K562 (cell line): Measurements from ENCODE around the gene GLRX5. TPM values are rescaled to one million over a fixed set of nuclear protein-coding genes. Genes with fewer than 3 reads are reported as not detected.

Source experiments
- CHD1 ChIP-seq: fragments of 200-600 bp; sonication (generic); IDR thresholded peaks from one replicate; pipeline ENCODE4 v1.6.1; 2012; ENCODE audit warnings: mild to moderate bottlenecking, moderate library complexity, low read length, inconsistent platforms
- CTBP1 ChIP-seq: fragments of 450-650 bp; IDR thresholded peaks from 2 replicates; pipeline ENCODE4 v1.6.1; 2016; ENCODE audit warnings: borderline replicate concordance
- EP400 ChIP-seq: fragments of 450-650 bp; IDR thresholded peaks from 2 replicates; pipeline ENCODE4 v1.6.1; 2017; ENCODE audit warnings: antibody characterized with exemption, mild to moderate bottlenecking, moderate library complexity
- FOXJ3 ChIP-seq: sonication (generic); formaldehyde crosslinking; IDR thresholded peaks from 2 replicates; pipeline ENCODE4 v1.4.0; 2020; ENCODE audit warnings: mild to moderate bottlenecking, missing genetic modification reagents
- HOMEZ ChIP-seq: fragments of 250-450 bp; sonication (Bioruptor Pico); IDR thresholded peaks from 2 replicates; pipeline ENCODE4 v1.4.0; 2020; ENCODE audit warnings: mild to moderate bottlenecking, moderate library complexity
- HOXB6 ChIP-seq: fragments of 250-450 bp; sonication (Bioruptor Pico); IDR thresholded peaks from 2 replicates; pipeline ENCODE4 v1.5.1; 2022; ENCODE audit warnings: mild to moderate bottlenecking, borderline replicate concordance
- KDM1A ChIP-seq, 2 experiments: fragments of 450-650 bp; IDR thresholded peaks; 2 replicates each; pipeline ENCODE4 v1.6.1; 2016; ENCODE audit warnings: mild to moderate bottlenecking in 2 of 2
- KLF6 ChIP-seq: fragments of 250-450 bp; sonication (Bioruptor Pico); IDR thresholded peaks from 2 replicates; pipeline ENCODE4 v1.4.0; 2020; ENCODE audit warnings: mild to moderate bottlenecking, moderate library complexity, borderline replicate concordance
- MEF2A ChIP-seq: IDR thresholded peaks from 2 replicates; pipeline ENCODE4 v1.6.1; 2011; ENCODE audit warnings: low read depth, mild to moderate bottlenecking, low read length, moderate library complexity; ENCODE audit not compliant: control insufficient read depth
- MIER1 ChIP-seq: fragments of 450-650 bp; IDR thresholded peaks from 2 replicates; pipeline ENCODE4 v1.6.1; 2016; ENCODE audit warnings: antibody characterized with exemption, mild to moderate bottlenecking, low read depth
- NFE2 ChIP-seq: IDR thresholded peaks from 2 replicates; pipeline ENCODE4 v1.6.1; 2014; ENCODE audit warnings: antibody characterized with exemption, low read depth
- TCF3 ChIP-seq: sonication (generic); formaldehyde crosslinking; IDR thresholded peaks from 2 replicates; pipeline ENCODE4 v1.4.0; 2020; ENCODE audit warnings: mild to moderate bottlenecking, missing genetic modification reagents
- ZFPM2 ChIP-seq: fragments of 250-450 bp; sonication (Bioruptor Pico); IDR thresholded peaks from 2 replicates; pipeline ENCODE4 v1.5.1; 2022; ENCODE audit warnings: mild to moderate bottlenecking
- polyA plus RNA-seq, 8 experiments: library from polyadenylated mRNA; depleted of rRNA in 4 of 8; stranded (reverse) in 5 of 8; unstranded in 3 of 8; fragments of >200 nt; fragmentation: Nextera tagmentation in 2 of 8; fragmentation: Illumina TruSeq in 1 of 8; extraction: Ambion mirVana in 2 of 8; extraction: Trizol in 1 of 8; gene quantifications; 2 replicates each; pipeline versions ENCODE4 v1.2.1 to v1.2.3, GENCODE V29; 2011 to 2014; ENCODE audit warnings: inconsistent platforms in 1 of 8, missing spikeins in 1 of 8
- total RNA-seq, 7 experiments: library from RNA; depleted of rRNA in 6 of 7; stranded (reverse); fragments of >200 nt in 6 of 7; fragmentation: Illumina TruSeq in 2 of 7; extraction: Trizol in 2 of 7; gene quantifications; 2 replicates each; pipeline versions ENCODE4 v1.2.1 to v1.2.3, GENCODE V29; 2011 to 2021; ENCODE audit warnings: low replicate concordance in 1 of 7
- TF ChIP-seq, protein P1 (sequence below): fragments of 450-650 bp; IDR thresholded peaks from 2 replicates; pipeline ENCODE4 v1.6.1; 2016; ENCODE audit warnings: mild to moderate bottlenecking, moderate library complexity
- TF ChIP-seq, protein P2 (sequence below): fragments of 450-650 bp; IDR thresholded peaks from 2 replicates; pipeline ENCODE4 v1.6.1; 2016; ENCODE audit warnings: borderline replicate concordance

Gene GLRX5
- total and polyA plus RNA-seq, 9 of the 15 experiments (the other 6 are each of a cell fraction or from before 2014, with no cell fraction given), result 16.7 to 96.8 (median 66.8) TPM

GRCh38 chr14:95533391-95533821 is 1.4 kb upstream of the GLRX5 start (continued):
- TF ChIP-seq, protein P1, sequence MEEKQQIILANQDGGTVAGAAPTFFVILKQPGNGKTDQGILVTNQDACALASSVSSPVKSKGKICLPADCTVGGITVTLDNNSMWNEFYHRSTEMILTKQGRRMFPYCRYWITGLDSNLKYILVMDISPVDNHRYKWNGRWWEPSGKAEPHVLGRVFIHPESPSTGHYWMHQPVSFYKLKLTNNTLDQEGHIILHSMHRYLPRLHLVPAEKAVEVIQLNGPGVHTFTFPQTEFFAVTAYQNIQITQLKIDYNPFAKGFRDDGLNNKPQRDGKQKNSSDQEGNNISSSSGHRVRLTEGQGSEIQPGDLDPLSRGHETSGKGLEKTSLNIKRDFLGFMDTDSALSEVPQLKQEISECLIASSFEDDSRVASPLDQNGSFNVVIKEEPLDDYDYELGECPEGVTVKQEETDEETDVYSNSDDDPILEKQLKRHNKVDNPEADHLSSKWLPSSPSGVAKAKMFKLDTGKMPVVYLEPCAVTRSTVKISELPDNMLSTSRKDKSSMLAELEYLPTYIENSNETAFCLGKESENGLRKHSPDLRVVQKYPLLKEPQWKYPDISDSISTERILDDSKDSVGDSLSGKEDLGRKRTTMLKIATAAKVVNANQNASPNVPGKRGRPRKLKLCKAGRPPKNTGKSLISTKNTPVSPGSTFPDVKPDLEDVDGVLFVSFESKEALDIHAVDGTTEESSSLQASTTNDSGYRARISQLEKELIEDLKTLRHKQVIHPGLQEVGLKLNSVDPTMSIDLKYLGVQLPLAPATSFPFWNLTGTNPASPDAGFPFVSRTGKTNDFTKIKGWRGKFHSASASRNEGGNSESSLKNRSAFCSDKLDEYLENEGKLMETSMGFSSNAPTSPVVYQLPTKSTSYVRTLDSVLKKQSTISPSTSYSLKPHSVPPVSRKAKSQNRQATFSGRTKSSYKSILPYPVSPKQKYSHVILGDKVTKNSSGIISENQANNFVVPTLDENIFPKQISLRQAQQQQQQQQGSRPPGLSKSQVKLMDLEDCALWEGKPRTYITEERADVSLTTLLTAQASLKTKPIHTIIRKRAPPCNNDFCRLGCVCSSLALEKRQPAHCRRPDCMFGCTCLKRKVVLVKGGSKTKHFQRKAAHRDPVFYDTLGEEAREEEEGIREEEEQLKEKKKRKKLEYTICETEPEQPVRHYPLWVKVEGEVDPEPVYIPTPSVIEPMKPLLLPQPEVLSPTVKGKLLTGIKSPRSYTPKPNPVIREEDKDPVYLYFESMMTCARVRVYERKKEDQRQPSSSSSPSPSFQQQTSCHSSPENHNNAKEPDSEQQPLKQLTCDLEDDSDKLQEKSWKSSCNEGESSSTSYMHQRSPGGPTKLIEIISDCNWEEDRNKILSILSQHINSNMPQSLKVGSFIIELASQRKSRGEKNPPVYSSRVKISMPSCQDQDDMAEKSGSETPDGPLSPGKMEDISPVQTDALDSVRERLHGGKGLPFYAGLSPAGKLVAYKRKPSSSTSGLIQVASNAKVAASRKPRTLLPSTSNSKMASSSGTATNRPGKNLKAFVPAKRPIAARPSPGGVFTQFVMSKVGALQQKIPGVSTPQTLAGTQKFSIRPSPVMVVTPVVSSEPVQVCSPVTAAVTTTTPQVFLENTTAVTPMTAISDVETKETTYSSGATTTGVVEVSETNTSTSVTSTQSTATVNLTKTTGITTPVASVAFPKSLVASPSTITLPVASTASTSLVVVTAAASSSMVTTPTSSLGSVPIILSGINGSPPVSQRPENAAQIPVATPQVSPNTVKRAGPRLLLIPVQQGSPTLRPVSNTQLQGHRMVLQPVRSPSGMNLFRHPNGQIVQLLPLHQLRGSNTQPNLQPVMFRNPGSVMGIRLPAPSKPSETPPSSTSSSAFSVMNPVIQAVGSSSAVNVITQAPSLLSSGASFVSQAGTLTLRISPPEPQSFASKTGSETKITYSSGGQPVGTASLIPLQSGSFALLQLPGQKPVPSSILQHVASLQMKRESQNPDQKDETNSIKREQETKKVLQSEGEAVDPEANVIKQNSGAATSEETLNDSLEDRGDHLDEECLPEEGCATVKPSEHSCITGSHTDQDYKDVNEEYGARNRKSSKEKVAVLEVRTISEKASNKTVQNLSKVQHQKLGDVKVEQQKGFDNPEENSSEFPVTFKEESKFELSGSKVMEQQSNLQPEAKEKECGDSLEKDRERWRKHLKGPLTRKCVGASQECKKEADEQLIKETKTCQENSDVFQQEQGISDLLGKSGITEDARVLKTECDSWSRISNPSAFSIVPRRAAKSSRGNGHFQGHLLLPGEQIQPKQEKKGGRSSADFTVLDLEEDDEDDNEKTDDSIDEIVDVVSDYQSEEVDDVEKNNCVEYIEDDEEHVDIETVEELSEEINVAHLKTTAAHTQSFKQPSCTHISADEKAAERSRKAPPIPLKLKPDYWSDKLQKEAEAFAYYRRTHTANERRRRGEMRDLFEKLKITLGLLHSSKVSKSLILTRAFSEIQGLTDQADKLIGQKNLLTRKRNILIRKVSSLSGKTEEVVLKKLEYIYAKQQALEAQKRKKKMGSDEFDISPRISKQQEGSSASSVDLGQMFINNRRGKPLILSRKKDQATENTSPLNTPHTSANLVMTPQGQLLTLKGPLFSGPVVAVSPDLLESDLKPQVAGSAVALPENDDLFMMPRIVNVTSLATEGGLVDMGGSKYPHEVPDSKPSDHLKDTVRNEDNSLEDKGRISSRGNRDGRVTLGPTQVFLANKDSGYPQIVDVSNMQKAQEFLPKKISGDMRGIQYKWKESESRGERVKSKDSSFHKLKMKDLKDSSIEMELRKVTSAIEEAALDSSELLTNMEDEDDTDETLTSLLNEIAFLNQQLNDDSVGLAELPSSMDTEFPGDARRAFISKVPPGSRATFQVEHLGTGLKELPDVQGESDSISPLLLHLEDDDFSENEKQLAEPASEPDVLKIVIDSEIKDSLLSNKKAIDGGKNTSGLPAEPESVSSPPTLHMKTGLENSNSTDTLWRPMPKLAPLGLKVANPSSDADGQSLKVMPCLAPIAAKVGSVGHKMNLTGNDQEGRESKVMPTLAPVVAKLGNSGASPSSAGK, result peak; percentile 8; the same call in 1 of the 2 replicates
- TF ChIP-seq MEF2A (no peak), TCF3 (peak; percentile 42; the same call in 1 of the 2 replicates), ZFPM2 (no peak), KLF6 (no peak), EP400 (no peak), HOXB6 (no peak), HOMEZ (CRISPR knock-in tag) (no peak), CTBP1 (no peak), CHD1 (no peak), MIER1 (no peak), NFE2 (0 out of 2 replicates have a peak, but pooled peaks have one; percentile 18), FOXJ3 (no peak), KDM1A (IDR thresholded peaks at IDR 0.05) (no peak)
- TF ChIP-seq, protein P2, sequence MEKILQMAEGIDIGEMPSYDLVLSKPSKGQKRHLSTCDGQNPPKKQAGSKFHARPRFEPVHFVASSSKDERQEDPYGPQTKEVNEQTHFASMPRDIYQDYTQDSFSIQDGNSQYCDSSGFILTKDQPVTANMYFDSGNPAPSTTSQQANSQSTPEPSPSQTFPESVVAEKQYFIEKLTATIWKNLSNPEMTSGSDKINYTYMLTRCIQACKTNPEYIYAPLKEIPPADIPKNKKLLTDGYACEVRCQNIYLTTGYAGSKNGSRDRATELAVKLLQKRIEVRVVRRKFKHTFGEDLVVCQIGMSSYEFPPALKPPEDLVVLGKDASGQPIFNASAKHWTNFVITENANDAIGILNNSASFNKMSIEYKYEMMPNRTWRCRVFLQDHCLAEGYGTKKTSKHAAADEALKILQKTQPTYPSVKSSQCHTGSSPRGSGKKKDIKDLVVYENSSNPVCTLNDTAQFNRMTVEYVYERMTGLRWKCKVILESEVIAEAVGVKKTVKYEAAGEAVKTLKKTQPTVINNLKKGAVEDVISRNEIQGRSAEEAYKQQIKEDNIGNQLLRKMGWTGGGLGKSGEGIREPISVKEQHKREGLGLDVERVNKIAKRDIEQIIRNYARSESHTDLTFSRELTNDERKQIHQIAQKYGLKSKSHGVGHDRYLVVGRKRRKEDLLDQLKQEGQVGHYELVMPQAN, result peak; percentile 81
